K562 (cell line): ENCODE data around the gene MPC1. TPM values are rescaled to one million over a fixed set of nuclear protein-coding genes. Genes with fewer than 3 reads are reported as not detected.
A peak's percentile ranks its signal among the peaks of the same experiment; 100 is the strongest.

Experiments
- ATAC-seq: fragments of 200-7000 bp; cut with Tn5 transposase; 3 replicates; pipeline ENCODE4 v1.9.1; 2020; ENCODE audit warnings: moderate library complexity
- BruUV-seq: library from RNA; stranded (reverse); fragments of 400-500 nt; replicated peaks from 2 replicates; lab custom pipeline; 2021; lab: Mats Ljungman, UMichigan
- CTCF ChIA-PET: fragments of 300-600 bp; formaldehyde crosslinking; extraction: SDS; loops from one replicate; lab custom pipeline; 2021; ENCODE audit warnings: low intra/inter-chr PET ratio; lab: Yijun Ruan, JAX
- POLR2A ChIA-PET: fragments of 300-600, 350-650 bp; sonication (Branson Sonifier 250); formaldehyde crosslinking; extraction: SDS; loops from one replicate; lab custom pipeline; 2021; ENCODE audit warnings: antibody characterized with exemption, inconsistent platforms; lab: Yijun Ruan, JAX
- DNase-seq, 4 experiments: peaks; one replicate each; pipeline versions ENCODE4 v3.0.0 to v3.0.0-alpha.2; 2011 to 2018; ENCODE audit warnings: low spot score in 3 of 4, mixed read lengths in 3 of 4; ENCODE audit errors: extremely low read depth in 1 of 4
- FAIRE-seq: peaks from 2 replicates; lab custom pipeline; 2011; peaks lifted over from hg19 to GRCh38; lab: Jason Lieb, UNC
- H2AFZ ChIP-seq: 2 replicates; pipeline ENCODE4 v1.6.0; 2011; ENCODE audit warnings: low read depth, low read length, control low read depth, inconsistent platforms
- H3K27ac ChIP-seq: fragments of 200-600 bp; 3 replicates; pipeline ENCODE4 v1.8.0; 2011; ENCODE audit warnings: low read depth, mild to moderate bottlenecking, control low read depth, inconsistent platforms, low read length, moderate library complexity, mixed read lengths; ENCODE audit errors: extremely low read depth
- H3K27me3 ChIP-seq, 2 experiments: fragments of 300-600 bp in 1 of 2; 2 replicates in 1 of 2; 3 replicates in 1 of 2; pipeline versions ENCODE4 v1.6.0 to v1.8.0; 2011; ENCODE audit warnings: inconsistent platforms in 2 of 2, low read length in 2 of 2, mild to moderate bottlenecking in 1 of 2, mixed read lengths in 1 of 2, moderate library complexity in 1 of 2; ENCODE audit not compliant: control insufficient read depth in 2 of 2, insufficient read depth in 2 of 2
- H3K36me3 ChIP-seq: fragments of 300-600 bp; 3 replicates; pipeline ENCODE4 v1.8.0; 2011; ENCODE audit warnings: mild to moderate bottlenecking, low read length, inconsistent platforms; ENCODE audit not compliant: control insufficient read depth, insufficient read depth
- H3K4me1 ChIP-seq, 2 experiments: fragments of 200-600 bp in 1 of 2; replicated peaks in 1 of 2; 2 replicates in 1 of 2; 3 replicates in 1 of 2; pipeline versions ENCODE4 v1.5.1 to v1.8.0; 2011; ENCODE audit warnings: inconsistent platforms in 2 of 2, low read length in 2 of 2, mild to moderate bottlenecking in 1 of 2, mixed read lengths in 1 of 2, moderate library complexity in 1 of 2; ENCODE audit not compliant: control insufficient read depth in 2 of 2, insufficient read depth in 2 of 2
- H3K4me2 ChIP-seq: 2 replicates; pipeline ENCODE4 v1.6.1; 2011; ENCODE audit warnings: low read length, control low read depth, inconsistent platforms, mixed read lengths; ENCODE audit not compliant: insufficient read depth
- H3K4me3 ChIP-seq: fragments of 200-600 bp; sonication (generic), shearing (Covaris generic); 2 replicates; pipeline ENCODE4 v1.5.1; 2016; ENCODE audit warnings: control low read depth, inconsistent platforms
- H3K79me2 ChIP-seq: fragments of 200-600 bp; 3 replicates; pipeline ENCODE4 v1.8.0; 2011; ENCODE audit warnings: low read length, inconsistent platforms; ENCODE audit not compliant: control insufficient read depth, insufficient read depth
- H3K9ac ChIP-seq, 2 experiments: 2 replicates each; pipeline versions ENCODE4 v1.6.0 to v1.6.1; 2011; ENCODE audit warnings: low read depth in 2 of 2, low read length in 2 of 2, control low read depth in 1 of 2, inconsistent platforms in 1 of 2, mild to moderate bottlenecking in 1 of 2, mixed read lengths in 1 of 2; ENCODE audit not compliant: insufficient read depth in 1 of 2
- H3K9me1 ChIP-seq: one replicate; pipeline ENCODE4 v1.6.0; 2011; ENCODE audit warnings: inconsistent platforms, mild to moderate bottlenecking, low read length, moderate library complexity; ENCODE audit not compliant: control insufficient read depth, insufficient read depth
- H3K9me3 ChIP-seq: replicated peaks from 2 replicates; pipeline ENCODE4 v1.5.1; 2011; ENCODE audit warnings: low read depth, low read length, inconsistent platforms; ENCODE audit not compliant: control insufficient read depth, insufficient read depth
- H4K20me1 ChIP-seq: replicated peaks from 2 replicates; pipeline ENCODE4 v1.6.1; 2011; ENCODE audit warnings: low read length, inconsistent platforms, mixed read lengths; ENCODE audit not compliant: control insufficient read depth, insufficient read depth
- HDAC1 ChIP-seq, 2 experiments: fragments of 450-650 bp; IDR thresholded peaks; 2 replicates each; pipeline ENCODE4 v1.6.1; 2016 to 2017; ENCODE audit warnings: inconsistent platforms in 1 of 2, mild to moderate bottlenecking in 1 of 2, moderate library complexity in 1 of 2
- KLF1 ChIP-seq: fragments of 450-650 bp; IDR thresholded peaks from 2 replicates; pipeline ENCODE4 v1.6.1; 2016; ENCODE audit warnings: missing genetic modification characterization, missing compliant biosample characterization
- LARP7 ChIP-seq: fragments of 450-650 bp; IDR thresholded peaks from 2 replicates; pipeline ENCODE4 v1.6.1; 2016
- MEIS2 ChIP-seq: fragments of 450-650 bp; IDR thresholded peaks from 2 replicates; pipeline ENCODE4 v1.6.1; 2014; ENCODE audit warnings: mild to moderate bottlenecking; ENCODE audit not compliant: partially characterized antibody
- MTF1 ChIP-seq: fragments of 250-450 bp; sonication (Bioruptor Pico); IDR thresholded peaks from 2 replicates; pipeline ENCODE4 v1.9.0; 2021; ENCODE audit warnings: moderate library complexity, mild to moderate bottlenecking, inconsistent platforms, borderline replicate concordance
- RREB1 ChIP-seq: fragments of 250-450 bp; sonication (Bioruptor Pico); IDR thresholded peaks from 2 replicates; pipeline ENCODE4 v1.4.0; 2020
- ZC3H11A ChIP-seq: IDR thresholded peaks from 2 replicates; pipeline ENCODE4 v1.6.1; 2012; ENCODE audit warnings: low read depth, low read length, improper control_type of control experiment
- ZNF140 ChIP-seq: fragments of 250-450 bp; sonication (Bioruptor Pico); IDR thresholded peaks from 2 replicates; pipeline ENCODE4 v1.8.0; 2021; ENCODE audit warnings: moderate library complexity, mild to moderate bottlenecking, inconsistent platforms
- ZNF507 ChIP-seq: conservative IDR thresholded peaks from 2 replicates; pipeline ENCODE4 v1.6.1; 2017; ENCODE audit warnings: missing genetic modification characterization, missing compliant biosample characterization
- ZNF512 ChIP-seq: IDR thresholded peaks from 2 replicates; pipeline ENCODE4 v1.6.1; 2016; ENCODE audit warnings: missing genetic modification characterization, missing compliant biosample characterization
- WGBS: fragments of 100-300 bp; shearing (Covaris generic); methylation state at CpG from one replicate; pipeline ENCODE4 v1.1.6; 2016; ENCODE audit warnings: low coverage, mixed read lengths; ENCODE audit not compliant: insufficient coverage; ENCODE audit errors: missing lambda C conversion rate; 5-methylcytosine and 5-hydroxymethylcytosine counted together
- in situ Hi-C: fragments of 300-500 bp; cut with MboI; formaldehyde crosslinking; loops from 4 replicates; pipeline ENCODE4 v1.15.0; 2018; ENCODE audit warnings: inconsistent platforms, mixed read lengths
- intact Hi-C: fragments of 100-400 bp; cut with micrococcal nuclease; formaldehyde crosslinking; loops from 2 replicates; pipeline ENCODE4 v1.14.2; 2022
- polyA plus RNA-seq, 8 experiments: library from polyadenylated mRNA; depleted of rRNA in 4 of 8; stranded (reverse) in 5 of 8; unstranded in 3 of 8; fragments of >200 nt; fragmentation: Nextera tagmentation in 2 of 8; fragmentation: Illumina TruSeq in 1 of 8; extraction: Ambion mirVana in 2 of 8; extraction: Trizol in 1 of 8; gene quantifications; 2 replicates each; pipeline versions ENCODE4 v1.2.1 to v1.2.3, GENCODE V29; 2011 to 2014; ENCODE audit warnings: inconsistent platforms in 1 of 8, missing spikeins in 1 of 8
- total RNA-seq, 7 experiments: library from RNA; depleted of rRNA in 6 of 7; stranded (reverse); fragments of >200 nt in 6 of 7; fragmentation: Illumina TruSeq in 2 of 7; extraction: Trizol in 2 of 7; gene quantifications; 2 replicates each; pipeline versions ENCODE4 v1.2.1 to v1.2.3, GENCODE V29; 2011 to 2021; ENCODE audit warnings: low replicate concordance in 1 of 7

MPC1 gene
- total and polyA plus RNA-seq, 9 of the 15 experiments (the other 6 are each of a cell fraction or from before 2014, with no cell fraction given): 78.6 to 185 (median 138) TPM

- H3K27me3 ChIP-seq: peaks cover 0 to 14% of the 10 kb centered on the region in 2 experiments; a peak in 2 of 5 replicates
- no peak overlapping the region for H3K9ac ChIP-seq
- H4K20me1 ChIP-seq: no peaks in the 10 kb centered on the region
- H3K9me1 ChIP-seq: no peaks in the 10 kb centered on the region
- no peak for DNase-seq
- no peak overlapping the region for H3K4me3 ChIP-seq
- WGBS: 0% methylated on average over 1 of the region's 1 CpG
- ATAC-seq: no peak
- ChIA-PET CTCF (no interaction called here), POLR2A (interaction anchor here (1.5 to 1.7 kb wide), 2 partner anchors 11 to 28 kb away, joined by 3 to 6 read pairs; no protein-coding TSS in a partner anchor)
- no peak overlapping the region for H3K27ac ChIP-seq
- H3K4me2 ChIP-seq: no peak overlapping the region
- intact Hi-C loops: no loop called here
- H3K79me2 ChIP-seq: no peaks in the 10 kb centered on the region
- no peaks in the 10 kb centered on the region for H3K36me3 ChIP-seq
- no peak overlapping the region for H2AFZ ChIP-seq
- BruUV-seq: no TSS peak
- peaks cover 6% of the 10 kb centered on the region; the same call in 1 of the 2 replicates for H3K9me3 ChIP-seq
- peaks cover 0 to 3% of the 10 kb centered on the region in 2 experiments; a peak in 1 of 5 replicates for H3K4me1 ChIP-seq
- TF ChIP-seq HDAC1 (IDR thresholded peaks at IDR 0.05) (0 out of 4 replicates have a peak, but pooled peaks of 1 of the 2 experiments have one; percentile 34), MTF1 (no peak), MEIS2 (no peak), ZNF140 (no peak), ZC3H11A (no peak), ZNF512 (peak; percentile 79; the same call in 1 of the 2 replicates), RREB1 (CRISPR knock-in tag) (no peak), LARP7 (peak; percentile 62; the same call in 1 of the 2 replicates), ZNF507 (tag) (no peak), KLF1 (tag) (no peak)
- in situ Hi-C loops: no loop called here
- no peak for FAIRE-seq
Measured at GRCh38 chr6:166353507-166353906, 29.2 kb downstream of the MPC1 start.
